HUES64 (cell line): ENCODE results near the gene FLAD1.

Source experiments
- H3K27ac ChIP-seq: 2 replicates; pipeline ENCODE4 v1.7.0; 2013; ENCODE audit warnings: low read depth, low read length, inconsistent platforms
- H3K27me3 ChIP-seq: 2 replicates; pipeline ENCODE4 v1.6.1; 2013; ENCODE audit warnings: mild to moderate bottlenecking, low read length; ENCODE audit not compliant: insufficient read depth
- H3K36me3 ChIP-seq: 2 replicates; pipeline ENCODE4 v1.6.1; 2013; ENCODE audit warnings: mild to moderate bottlenecking, low read length; ENCODE audit not compliant: insufficient read depth
- H3K4me1 ChIP-seq: 2 replicates; pipeline ENCODE4 v1.6.1; 2013; ENCODE audit warnings: mild to moderate bottlenecking, low read length, moderate library complexity; ENCODE audit not compliant: insufficient read depth
- H3K4me3 ChIP-seq: 2 replicates; pipeline ENCODE4 v1.5.1; 2013; ENCODE audit warnings: mild to moderate bottlenecking, low read length, moderate library complexity
- H3K9ac ChIP-seq: 2 replicates; pipeline ENCODE4 v1.6.1; 2013; ENCODE audit warnings: mild to moderate bottlenecking, low read depth, low read length
- H3K9me3 ChIP-seq: 2 replicates; pipeline ENCODE4 v1.6.1; 2013; ENCODE audit warnings: low read depth, low read length; ENCODE audit not compliant: insufficient read depth
- WGBS: fragments of 150-250, 120-280 bp; methylation state at CpG from one replicate; pipeline ENCODE4 v1.1.7; 2013; ENCODE audit warnings: missing lambda C conversion rate; 5-methylcytosine and 5-hydroxymethylcytosine counted together

The FLAD1 gene

GRCh38 chr1:155014709-155015508, 31.8 kb downstream of the FLAD1 start:
- H3K9ac ChIP-seq: no peak overlapping the region
- no peak overlapping the region for H3K27ac ChIP-seq
- H3K4me3 ChIP-seq: no peak overlapping the region
- peaks cover 25% of the 10 kb centered on the region for H3K36me3 ChIP-seq
- no peaks in the 10 kb centered on the region for H3K27me3 ChIP-seq
- H3K9me3 ChIP-seq: no peaks in the 10 kb centered on the region
- WGBS: 96% methylated on average over 31 of the region's 31 CpGs
- H3K4me1 ChIP-seq: peaks cover 23% of the 10 kb centered on the region

DNA sequence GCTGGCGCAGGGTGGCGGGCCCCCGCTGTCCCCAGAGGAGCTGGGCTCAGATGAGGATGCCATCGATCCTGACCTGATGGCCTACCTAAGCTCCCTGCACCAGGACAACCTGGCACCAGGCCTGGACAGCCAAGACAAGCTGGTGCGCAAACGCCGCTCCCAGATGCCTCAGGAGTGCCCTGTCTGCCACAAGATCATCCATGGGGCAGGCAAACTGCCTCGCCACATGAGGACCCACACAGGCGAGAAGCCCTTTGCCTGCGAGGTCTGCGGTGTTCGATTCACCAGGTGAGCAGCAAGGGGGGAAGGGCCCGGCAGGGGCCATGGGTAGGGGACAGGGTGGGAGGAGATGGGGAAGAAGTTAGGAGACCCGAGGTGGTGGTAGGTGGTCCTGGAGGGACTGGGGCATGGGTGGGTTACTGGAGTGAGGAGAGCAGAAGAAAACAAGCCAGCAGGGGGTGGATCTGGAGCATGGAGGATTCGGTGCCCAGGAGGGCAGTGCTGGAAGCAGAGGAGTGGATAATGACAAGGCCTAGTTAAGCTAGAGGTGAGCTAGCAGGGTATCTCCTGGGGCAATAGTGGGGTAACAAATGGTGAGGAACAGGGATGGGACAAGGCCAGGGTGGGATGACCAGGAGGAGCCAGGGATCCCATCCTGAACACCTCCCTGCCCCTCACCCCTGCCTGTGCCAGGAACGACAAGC, 32.5 kb downstream of the FLAD1 start:
- Histone ChIP-seq H3K4me1 (peaks cover 23% of the 10 kb centered on the region), H3K27me3 (no peaks in the 10 kb centered on the region), H3K4me3 (no peak overlapping the region), H3K27ac (no peak overlapping the region), H3K36me3 (peaks cover 25% of the 10 kb centered on the region), H3K9me3 (no peaks in the 10 kb centered on the region), H3K9ac (no peak overlapping the region)
- 95% methylated on average over 16 of the region's 16 CpGs for WGBS

- Histone ChIP-seq H3K27me3 (no peaks in the 10 kb centered on the region), H3K4me3 (0 out of 2 replicates have a peak overlapping the region, but pooled peaks have one; percentile 53), H3K9me3 (no peaks in the 10 kb centered on the region), H3K27ac (peak overlapping the region; percentile 93), H3K9ac (peak overlapping the region; percentile 73; the same call in 1 of the 2 replicates), H3K4me1 (peaks cover 23% of the 10 kb centered on the region), H3K36me3 (peaks cover 25% of the 10 kb centered on the region)
- 93% methylated on average over 26 of the region's 26 CpGs for WGBS
Observed at GRCh38 chr1:155016231-155016831, 33.2 kb downstream of the FLAD1 start.

DNA sequence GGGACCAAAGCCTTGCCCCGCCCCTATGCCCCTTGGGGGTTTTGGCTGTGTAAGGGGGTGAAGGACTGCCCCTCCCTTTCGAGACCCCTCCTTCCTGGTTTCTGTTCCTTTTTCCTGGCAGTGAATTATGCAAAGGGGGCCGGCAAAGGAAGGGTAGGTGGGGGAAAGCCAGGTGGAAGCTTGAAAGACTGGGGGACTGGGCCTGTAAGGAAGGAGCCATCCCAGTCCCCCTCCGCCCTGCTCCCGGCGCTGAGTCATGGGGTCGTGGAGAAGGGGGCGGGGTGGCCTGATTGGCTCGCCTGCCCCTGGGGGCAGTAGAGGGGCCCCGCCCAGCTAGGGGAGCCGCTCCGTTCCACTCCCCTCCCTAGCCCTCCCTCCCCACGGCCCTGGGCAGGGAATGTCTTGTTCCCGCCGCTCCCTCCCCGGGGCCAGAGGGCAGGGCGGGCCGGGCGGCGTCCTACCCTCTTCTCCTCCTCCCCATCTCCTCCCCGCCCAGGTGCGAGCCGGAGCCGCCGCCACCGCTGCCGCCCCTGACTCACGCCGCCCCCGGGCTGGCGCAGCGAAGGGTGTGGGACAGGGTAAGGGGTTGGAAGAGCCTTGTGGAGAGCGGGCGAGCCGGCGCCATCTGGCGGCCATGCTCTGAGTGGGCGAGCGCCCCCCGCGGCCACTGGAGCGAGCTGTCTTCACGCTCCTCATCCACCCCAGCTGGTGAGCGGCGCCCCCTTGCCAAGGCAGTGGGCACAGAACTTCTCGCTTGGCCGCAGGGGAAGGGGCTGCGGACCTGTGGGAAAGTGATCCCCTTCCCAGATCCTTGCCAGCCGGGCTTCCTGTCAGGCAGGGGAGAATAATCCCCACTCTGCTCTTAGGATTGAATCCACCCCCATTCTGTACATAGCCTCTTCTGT, 34.1 kb downstream of the FLAD1 start:
- H3K9ac ChIP-seq: peak overlapping the region; percentile 73
- H3K27ac ChIP-seq: peak overlapping the region; percentile 93
- WGBS: 6% methylated on average over 45 of the region's 49 CpGs

GRCh38 chr1:155017946-155018316, 34.8 kb downstream of the FLAD1 start:
- no peak overlapping the region for H3K27ac ChIP-seq
- H3K9me3 ChIP-seq: no peaks in the 10 kb centered on the region
- peak overlapping the region; percentile 53 for H3K4me3 ChIP-seq
- WGBS: 81% methylated on average over 6 of the region's 6 CpGs
- H3K9ac ChIP-seq: 0 out of 2 replicates have a peak overlapping the region, but pooled peaks have one; percentile 73
- peaks cover 25% of the 10 kb centered on the region for H3K36me3 ChIP-seq
- peaks cover 13% of the 10 kb centered on the region for H3K4me1 ChIP-seq
- no peaks in the 10 kb centered on the region for H3K27me3 ChIP-seq

More for the DNA sequence above, 34.1 kb downstream of the FLAD1 start:
- Histone ChIP-seq H3K4me1 (peaks cover 19% of the 10 kb centered on the region), H3K27me3 (no peaks in the 10 kb centered on the region), H3K9me3 (no peaks in the 10 kb centered on the region), H3K36me3 (peaks cover 25% of the 10 kb centered on the region), H3K4me3 (peak overlapping the region; percentile 53)

DNA sequence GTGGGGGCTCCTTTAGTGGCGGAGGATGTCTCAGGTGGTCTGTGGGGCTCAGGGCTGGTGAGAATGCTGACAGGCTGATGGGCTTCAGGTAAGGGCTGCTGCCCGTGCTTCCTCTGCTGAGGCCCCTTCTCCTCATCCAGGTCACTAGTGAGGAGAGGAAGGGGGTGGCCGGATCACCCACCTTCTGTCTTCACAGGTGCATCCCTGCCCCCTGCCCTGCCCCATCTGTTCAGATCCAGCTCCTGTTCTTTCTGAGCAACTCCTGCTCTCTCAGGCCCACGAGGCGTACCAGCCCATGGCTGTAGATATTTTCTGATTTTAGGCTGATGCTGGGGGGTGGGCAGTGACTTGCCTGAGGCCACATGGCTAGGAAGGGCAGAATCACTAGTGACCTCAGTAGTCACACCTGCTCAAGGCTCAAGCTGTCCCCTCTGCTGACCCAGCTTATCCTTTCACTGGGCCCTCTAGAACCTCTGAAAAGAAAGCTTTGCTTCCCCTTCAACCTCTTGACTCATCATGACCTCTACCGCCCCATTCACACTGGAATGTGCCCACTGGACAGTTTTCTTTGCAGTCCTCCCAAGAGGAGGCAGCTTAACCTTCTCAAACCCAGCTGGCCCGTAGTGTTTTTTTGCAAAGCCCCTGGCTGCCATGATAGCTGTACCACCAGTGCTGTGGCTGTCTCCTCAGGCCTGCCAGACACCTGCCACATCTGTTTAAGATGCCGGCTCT, 35.6 kb downstream of the FLAD1 start:
- Histone ChIP-seq H3K9me3 (no peaks in the 10 kb centered on the region), H3K27me3 (no peaks in the 10 kb centered on the region), H3K4me1 (peaks cover 13% of the 10 kb centered on the region), H3K4me3 (no peak overlapping the region), H3K9ac (no peak overlapping the region), H3K27ac (no peak overlapping the region), H3K36me3 (peaks cover 25% of the 10 kb centered on the region)
- WGBS: 87% methylated on average over 8 of the region's 8 CpGs

- Histone ChIP-seq H3K27ac (no peak overlapping the region), H3K9me3 (no peaks in the 10 kb centered on the region), H3K4me1 (peaks cover 13% of the 10 kb centered on the region), H3K4me3 (no peak overlapping the region), H3K27me3 (no peaks in the 10 kb centered on the region), H3K9ac (no peak overlapping the region), H3K36me3 (peaks cover 18% of the 10 kb centered on the region)
- WGBS: 81% methylated on average over 11 of the region's 11 CpGs
Observed at GRCh38 chr1:155019377-155020245, 36.5 kb downstream of the FLAD1 start.

DNA sequence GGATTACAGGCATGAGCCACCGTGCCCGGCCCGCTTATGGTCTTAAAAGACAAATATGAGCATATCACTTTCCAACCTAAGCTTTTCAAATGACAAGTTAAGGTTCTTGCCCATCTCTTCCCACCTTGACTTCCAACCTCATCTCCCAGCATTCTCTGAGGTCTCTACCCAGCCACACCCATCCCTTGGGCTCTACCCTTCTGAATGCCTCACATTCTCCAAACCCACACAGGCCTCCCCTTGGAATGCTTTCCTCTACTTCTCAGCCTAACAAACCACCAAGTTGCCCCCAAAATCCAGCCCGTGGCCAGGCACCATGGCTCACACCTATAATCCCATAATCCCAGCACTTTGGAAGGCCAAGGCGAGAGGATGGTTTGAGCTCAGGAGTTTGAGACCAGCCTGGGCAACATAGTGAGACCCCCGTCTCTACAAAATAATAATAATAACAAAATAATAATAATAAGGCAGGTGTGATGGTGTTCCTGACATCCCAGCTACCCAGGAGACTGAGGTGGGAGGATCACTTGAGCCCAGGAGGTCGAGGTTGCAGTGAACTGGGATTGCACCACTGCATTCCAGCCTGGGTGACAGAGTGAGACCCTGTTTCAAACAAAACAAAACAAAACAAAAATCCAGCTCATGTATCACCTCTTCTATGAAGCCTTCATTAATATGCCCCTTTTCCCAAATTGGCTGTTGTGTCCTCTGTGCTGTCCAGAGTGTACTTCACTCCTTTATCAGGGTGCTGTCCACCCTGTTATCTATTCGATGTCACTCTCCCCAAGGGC, 39.2 kb downstream of the FLAD1 start:
- no peak overlapping the region for H3K27ac ChIP-seq
- H3K9ac ChIP-seq: no peak overlapping the region
- H3K27me3 ChIP-seq: no peaks in the 10 kb centered on the region
- H3K4me3 ChIP-seq: no peak overlapping the region
- H3K4me1 ChIP-seq: peaks cover 9% of the 10 kb centered on the region
- 93% methylated on average over 7 of the region's 8 CpGs for WGBS
- H3K9me3 ChIP-seq: no peaks in the 10 kb centered on the region
- H3K36me3 ChIP-seq: no peaks in the 10 kb centered on the region

- peaks cover 7% of the 10 kb centered on the region for H3K4me1 ChIP-seq
- no peaks in the 10 kb centered on the region for H3K36me3 ChIP-seq
- no peak overlapping the region for H3K27ac ChIP-seq
- no peak overlapping the region for H3K9ac ChIP-seq
- no peaks in the 10 kb centered on the region for H3K9me3 ChIP-seq
- no peaks in the 10 kb centered on the region for H3K27me3 ChIP-seq
- H3K4me3 ChIP-seq: no peak overlapping the region
- WGBS: 88% methylated on average over 4 of the region's 4 CpGs
Observed at GRCh38 chr1:155022927-155023236, 39.7 kb downstream of the FLAD1 start.
